K562 (cell line): ENCODE data around the gene USP12. TPM values are rescaled to one million over a fixed set of nuclear protein-coding genes. Genes with fewer than 3 reads are reported as not detected.

Source experiments
- ATAC-seq: fragments of 200-7000 bp; cut with Tn5 transposase; 3 replicates; pipeline ENCODE4 v1.9.1; 2020; ENCODE audit warnings: moderate library complexity
- BruUV-seq: library from RNA; stranded (reverse); fragments of 400-500 nt; replicated peaks from 2 replicates; lab custom pipeline; 2021; lab: Mats Ljungman, UMichigan
- CTCF ChIA-PET: fragments of 300-600 bp; formaldehyde crosslinking; extraction: SDS; loops from one replicate; lab custom pipeline; 2021; ENCODE audit warnings: low intra/inter-chr PET ratio; lab: Yijun Ruan, JAX
- POLR2A ChIA-PET: fragments of 300-600, 350-650 bp; sonication (Branson Sonifier 250); formaldehyde crosslinking; extraction: SDS; loops from one replicate; lab custom pipeline; 2021; ENCODE audit warnings: antibody characterized with exemption, inconsistent platforms; lab: Yijun Ruan, JAX
- DNase-seq, 4 experiments: peaks; one replicate each; pipeline versions ENCODE4 v3.0.0 to v3.0.0-alpha.2; 2011 to 2018; ENCODE audit warnings: low spot score in 3 of 4, mixed read lengths in 3 of 4; ENCODE audit errors: extremely low read depth in 1 of 4
- FAIRE-seq: peaks from 2 replicates; lab custom pipeline; 2011; peaks lifted over from hg19 to GRCh38; lab: Jason Lieb, UNC
- H2AFZ ChIP-seq: 2 replicates; pipeline ENCODE4 v1.6.0; 2011; ENCODE audit warnings: low read depth, low read length, control low read depth, inconsistent platforms
- H3K27ac ChIP-seq: fragments of 200-600 bp; 3 replicates; pipeline ENCODE4 v1.8.0; 2011; ENCODE audit warnings: low read depth, mild to moderate bottlenecking, control low read depth, inconsistent platforms, low read length, moderate library complexity, mixed read lengths; ENCODE audit errors: extremely low read depth
- H3K27me3 ChIP-seq, 2 experiments: fragments of 300-600 bp in 1 of 2; 2 replicates in 1 of 2; 3 replicates in 1 of 2; pipeline versions ENCODE4 v1.6.0 to v1.8.0; 2011; ENCODE audit warnings: inconsistent platforms in 2 of 2, low read length in 2 of 2, mild to moderate bottlenecking in 1 of 2, mixed read lengths in 1 of 2, moderate library complexity in 1 of 2; ENCODE audit not compliant: control insufficient read depth in 2 of 2, insufficient read depth in 2 of 2
- H3K36me3 ChIP-seq: fragments of 300-600 bp; 3 replicates; pipeline ENCODE4 v1.8.0; 2011; ENCODE audit warnings: mild to moderate bottlenecking, low read length, inconsistent platforms; ENCODE audit not compliant: control insufficient read depth, insufficient read depth
- H3K4me1 ChIP-seq, 2 experiments: fragments of 200-600 bp in 1 of 2; replicated peaks in 1 of 2; 2 replicates in 1 of 2; 3 replicates in 1 of 2; pipeline versions ENCODE4 v1.5.1 to v1.8.0; 2011; ENCODE audit warnings: inconsistent platforms in 2 of 2, low read length in 2 of 2, mild to moderate bottlenecking in 1 of 2, mixed read lengths in 1 of 2, moderate library complexity in 1 of 2; ENCODE audit not compliant: control insufficient read depth in 2 of 2, insufficient read depth in 2 of 2
- H3K4me2 ChIP-seq: 2 replicates; pipeline ENCODE4 v1.6.1; 2011; ENCODE audit warnings: low read length, control low read depth, inconsistent platforms, mixed read lengths; ENCODE audit not compliant: insufficient read depth
- H3K4me3 ChIP-seq: fragments of 200-600 bp; sonication (generic), shearing (Covaris generic); 2 replicates; pipeline ENCODE4 v1.5.1; 2016; ENCODE audit warnings: control low read depth, inconsistent platforms
- H3K79me2 ChIP-seq: fragments of 200-600 bp; 3 replicates; pipeline ENCODE4 v1.8.0; 2011; ENCODE audit warnings: low read length, inconsistent platforms; ENCODE audit not compliant: control insufficient read depth, insufficient read depth
- H3K9ac ChIP-seq, 2 experiments: 2 replicates each; pipeline versions ENCODE4 v1.6.0 to v1.6.1; 2011; ENCODE audit warnings: low read depth in 2 of 2, low read length in 2 of 2, control low read depth in 1 of 2, inconsistent platforms in 1 of 2, mild to moderate bottlenecking in 1 of 2, mixed read lengths in 1 of 2; ENCODE audit not compliant: insufficient read depth in 1 of 2
- H3K9me1 ChIP-seq: one replicate; pipeline ENCODE4 v1.6.0; 2011; ENCODE audit warnings: inconsistent platforms, mild to moderate bottlenecking, low read length, moderate library complexity; ENCODE audit not compliant: control insufficient read depth, insufficient read depth
- H3K9me3 ChIP-seq: replicated peaks from 2 replicates; pipeline ENCODE4 v1.5.1; 2011; ENCODE audit warnings: low read depth, low read length, inconsistent platforms; ENCODE audit not compliant: control insufficient read depth, insufficient read depth
- H4K20me1 ChIP-seq: replicated peaks from 2 replicates; pipeline ENCODE4 v1.6.1; 2011; ENCODE audit warnings: low read length, inconsistent platforms, mixed read lengths; ENCODE audit not compliant: control insufficient read depth, insufficient read depth
- E2F1 ChIP-seq: sonication (generic); formaldehyde crosslinking; IDR thresholded peaks from 2 replicates; pipeline ENCODE4 v1.8.1; 2023; ENCODE audit warnings: mild to moderate bottlenecking, missing genetic modification reagents, moderate library complexity
- EP300 ChIP-seq: IDR thresholded peaks from 2 replicates; pipeline ENCODE4 v1.6.1; 2012; ENCODE audit warnings: low read length, improper control_type of control experiment
- FOXO4 ChIP-seq: fragments of 450-650 bp; formaldehyde crosslinking; IDR thresholded peaks from 2 replicates; pipeline ENCODE4 v1.4.0; 2020; ENCODE audit warnings: mild to moderate bottlenecking, moderate library complexity
- PCBP2 ChIP-seq: fragments of 200-400 bp; formaldehyde crosslinking; IDR thresholded peaks from 2 replicates; pipeline ENCODE4 v1.6.1; 2018; ENCODE audit warnings: low read length, low read depth, mild to moderate bottlenecking, moderate library complexity; ENCODE audit not compliant: poor library complexity, severe bottlenecking
- PHF21A ChIP-seq: fragments of 450-650 bp; IDR thresholded peaks from 2 replicates; pipeline ENCODE4 v1.6.1; 2017; ENCODE audit warnings: low read depth, borderline replicate concordance
- SAFB2 ChIP-seq: fragments of 200-400 bp; formaldehyde crosslinking; IDR thresholded peaks from 2 replicates; pipeline ENCODE4 v1.6.1; 2018; ENCODE audit warnings: borderline replicate concordance, low read length, low read depth, moderate library complexity; ENCODE audit not compliant: severe bottlenecking
- TAF1 ChIP-seq: IDR thresholded peaks from 2 replicates; pipeline ENCODE4 v1.6.1; 2011; ENCODE audit warnings: mild to moderate bottlenecking, low read length, moderate library complexity; ENCODE audit not compliant: insufficient read depth, control insufficient read depth, severe bottlenecking; ENCODE audit errors: extremely low read depth
- TFAP4 ChIP-seq: sonication (generic); formaldehyde crosslinking; IDR thresholded peaks from 2 replicates; pipeline ENCODE4 v1.8.0; 2022; ENCODE audit warnings: missing genetic modification reagents, mild to moderate bottlenecking, moderate library complexity, borderline replicate concordance
- ZBTB2 ChIP-seq: fragments of 450-650 bp; IDR thresholded peaks from 2 replicates; pipeline ENCODE4 v1.6.1; 2016; ENCODE audit warnings: antibody characterized with exemption
- ZMIZ1 ChIP-seq, 2 experiments: fragments of 150-350 bp in 1 of 2; IDR thresholded peaks; 2 replicates each; pipeline ENCODE4 v1.6.1; 2012 to 2016; ENCODE audit warnings: low read depth in 2 of 2, low read length in 2 of 2, mild to moderate bottlenecking in 1 of 2, moderate library complexity in 1 of 2
- ZNF778 ChIP-seq: fragments of 450-650 bp; formaldehyde crosslinking; IDR thresholded peaks from 2 replicates; pipeline ENCODE4 v1.4.0; 2020; ENCODE audit warnings: mild to moderate bottlenecking, moderate library complexity
- WGBS: fragments of 100-300 bp; shearing (Covaris generic); methylation state at CpG from one replicate; pipeline ENCODE4 v1.1.6; 2016; ENCODE audit warnings: low coverage, mixed read lengths; ENCODE audit not compliant: insufficient coverage; ENCODE audit errors: missing lambda C conversion rate; 5-methylcytosine and 5-hydroxymethylcytosine counted together
- in situ Hi-C: fragments of 300-500 bp; cut with MboI; formaldehyde crosslinking; loops from 4 replicates; pipeline ENCODE4 v1.15.0; 2018; ENCODE audit warnings: inconsistent platforms, mixed read lengths
- intact Hi-C: fragments of 100-400 bp; cut with micrococcal nuclease; formaldehyde crosslinking; loops from 2 replicates; pipeline ENCODE4 v1.14.2; 2022
- polyA plus RNA-seq, 8 experiments: library from polyadenylated mRNA; depleted of rRNA in 4 of 8; stranded (reverse) in 5 of 8; unstranded in 3 of 8; fragments of >200 nt; fragmentation: Nextera tagmentation in 2 of 8; fragmentation: Illumina TruSeq in 1 of 8; extraction: Ambion mirVana in 2 of 8; extraction: Trizol in 1 of 8; gene quantifications; 2 replicates each; pipeline versions ENCODE4 v1.2.1 to v1.2.3, GENCODE V29; 2011 to 2014; ENCODE audit warnings: inconsistent platforms in 1 of 8, missing spikeins in 1 of 8
- total RNA-seq, 7 experiments: library from RNA; depleted of rRNA in 6 of 7; stranded (reverse); fragments of >200 nt in 6 of 7; fragmentation: Illumina TruSeq in 2 of 7; extraction: Trizol in 2 of 7; gene quantifications; 2 replicates each; pipeline versions ENCODE4 v1.2.1 to v1.2.3, GENCODE V29; 2011 to 2021; ENCODE audit warnings: low replicate concordance in 1 of 7

The USP12 gene
- total and polyA plus RNA-seq, 9 of the 15 experiments (the other 6 are each of a cell fraction or from before 2014, with no cell fraction given), result 1.8 to 20.5 (median 13.3) TPM

- in situ Hi-C loops (no loop called here), intact Hi-C loops (no loop called here)
- no peaks in the 10 kb centered on the region for H3K27me3 ChIP-seq
- no peak for TF ChIP-seq EP300
- no peak for TF ChIP-seq PHF21A
- TF ChIP-seq SAFB2, result no peak
- no peak for TF ChIP-seq PCBP2
- TF ChIP-seq TAF1, result no peak
- TF ChIP-seq ZBTB2, result no peak
- no peak for TF ChIP-seq E2F1
- no peak for TF ChIP-seq ZNF778 (CRISPR knock-in tag)
- no peak for TF ChIP-seq ZMIZ1 (IDR thresholded peaks at IDR 0.05; ENCODE audit: low read depth in 2 of 2, low read length in 2 of 2)
- TF ChIP-seq FOXO4, result no peak
- TF ChIP-seq TFAP4 (CRISPR knock-in tag), result no peak
Measured at GRCh38 chr13:27137759-27138158, 33.9 kb downstream of the USP12 start.

More at GRCh38 chr13:27137759-27138158, 33.9 kb downstream of the USP12 start:
- peak; percentile 19 for FAIRE-seq
- BruUV-seq, result no TSS peak
- POLR2A ChIA-PET, result interaction anchor here (0.6 to 3.6 kb wide), 5 partner anchors 9 to 95 kb away, joined by 3 to 24 read pairs (median 3); no protein-coding TSS in a partner anchor
- 63% methylated on average over 7 of the region's 7 CpGs for WGBS
- Histone ChIP-seq H3K9me1 (no peaks in the 10 kb centered on the region), H3K9ac (peak overlapping the region; percentile 19 to 42; a peak in 3 of 4 replicates), H2AFZ (0 out of 2 replicates have a peak overlapping the region, but pooled peaks have one; percentile 45), H3K9me3 (no peaks in the 10 kb centered on the region), H3K4me3 (no peak overlapping the region), H3K4me2 (peak overlapping the region; percentile 17; the same call in 1 of the 2 replicates), H4K20me1 (no peaks in the 10 kb centered on the region), H3K79me2 (peaks cover 94% of the 10 kb centered on the region), H3K36me3 (no peaks in the 10 kb centered on the region), H3K27ac (peak overlapping the region; percentile 75), H3K4me1 (peaks cover 16 to 21% of the 10 kb centered on the region in 2 experiments; a peak in 4 of 5 replicates)
- peak; percentile 78 for ATAC-seq
- peak in 1 of 4 experiments; percentile 24 for DNase-seq
- CTCF ChIA-PET, result no interaction called here
